Fibroblast of lung (primary cell): ENCODE measurements around the gene FANCG. TPM values are rescaled to one million over a fixed set of nuclear protein-coding genes. Genes with fewer than 3 reads are reported as not detected.

Experiments
- DNase-seq, 2 donors: peaks; one replicate each; pipeline versions ENCODE4 v3.0.0 to v3.0.0-alpha.2; 2010; ENCODE audit warnings: low read depth in 2 of 2
- H2AFZ ChIP-seq: 2 replicates; pipeline ENCODE4 v1.5.1; 2012; ENCODE audit warnings: low read length, control low read depth, inconsistent platforms
- H3K27ac ChIP-seq: 2 replicates; pipeline ENCODE4 v1.5.1; 2011; ENCODE audit warnings: low read length, control low read depth; ENCODE audit not compliant: insufficient read depth
- H3K27me3 ChIP-seq: 2 replicates; pipeline ENCODE4 v1.5.1; 2011; ENCODE audit warnings: mild to moderate bottlenecking, low read length; ENCODE audit not compliant: control insufficient read depth, insufficient read depth
- H3K36me3 ChIP-seq: 2 replicates; pipeline ENCODE4 v1.5.1; 2011; ENCODE audit warnings: low read length; ENCODE audit not compliant: control insufficient read depth, insufficient read depth
- H3K4me1 ChIP-seq: 2 replicates; pipeline ENCODE4 v1.5.1; 2011; ENCODE audit warnings: low read length; ENCODE audit not compliant: control insufficient read depth, insufficient read depth; ENCODE audit errors: extremely low read depth
- H3K4me2 ChIP-seq: 2 replicates; pipeline ENCODE4 v1.5.1; 2011; ENCODE audit warnings: low read length, control low read depth; ENCODE audit not compliant: insufficient read depth; ENCODE audit errors: extremely low read depth
- H3K4me3 ChIP-seq, 4 experiments: fragments of 200-600 bp in 1 of 4; sonication (generic) in 1 of 4; replicated peaks in 1 of 4; 2 replicates each; pipeline ENCODE4 v1.5.1; 2011 to 2016; ENCODE audit warnings: low read length in 4 of 4, low read depth in 3 of 4, mild to moderate bottlenecking in 3 of 4, control low read depth in 2 of 4, inconsistent platforms in 1 of 4, mixed read lengths in 1 of 4; ENCODE audit not compliant: insufficient read depth in 1 of 4; ENCODE audit errors: control extremely low read depth in 1 of 4
- H3K79me2 ChIP-seq: 2 replicates; pipeline ENCODE4 v1.5.1; 2012; ENCODE audit warnings: mild to moderate bottlenecking, low read length, inconsistent platforms; ENCODE audit not compliant: control insufficient read depth, insufficient read depth
- H3K9ac ChIP-seq: 2 replicates; pipeline ENCODE4 v1.5.1; 2011; ENCODE audit warnings: mild to moderate bottlenecking, low read length, control low read depth; ENCODE audit not compliant: insufficient read depth
- H3K9me3 ChIP-seq: 2 replicates; pipeline ENCODE4 v1.5.1; 2012; ENCODE audit warnings: low read depth, low read length; ENCODE audit not compliant: control insufficient read depth, insufficient read depth
- H4K20me1 ChIP-seq: 2 replicates; pipeline ENCODE4 v1.5.1; 2011; ENCODE audit warnings: low read length; ENCODE audit not compliant: control insufficient read depth, insufficient read depth; ENCODE audit errors: extremely low read depth
- CTCF ChIP-seq, 2 donors: IDR thresholded peaks in 1 of 2; conservative IDR thresholded peaks in 1 of 2; 1 replicate in 1 of 2; 2 replicates in 1 of 2; pipeline ENCODE4 v1.5.1; 2011 to 2012; ENCODE audit warnings: low read length in 2 of 2, control low read depth in 1 of 2, inconsistent platforms in 1 of 2, low read depth in 1 of 2, mild to moderate bottlenecking in 1 of 2
- EZH2 ChIP-seq: IDR thresholded peaks from 2 replicates; pipeline ENCODE4 v1.5.1; 2012; ENCODE audit warnings: low read length, control low read depth, mild to moderate bottlenecking; ENCODE audit errors: missing control alignments
- polyA plus RNA-seq, 2 donors: library from polyadenylated mRNA; depleted of rRNA in 1 of 2; stranded (reverse) in 1 of 2; unstranded in 1 of 2; fragments of >200 nt; gene quantifications; 2 replicates each; pipeline ENCODE4 v1.2.1, GENCODE V29; 2011 to 2012; ENCODE audit warnings: missing spikeins in 1 of 2
- total RNA-seq: library from RNA; depleted of rRNA; stranded (reverse); fragments of >200 nt; gene quantifications from 2 replicates; pipeline ENCODE4 v1.2.1, GENCODE V29; 2014

FANCG gene
- total and polyA plus RNA-seq, 2 donors (not counting 1 experiment from before 2014, with no cell fraction given): 6.6 to 12.2 TPM

- Histone ChIP-seq H3K4me3 (no peak overlapping the region), H3K27me3 (no peaks in the 10 kb centered on the region), H3K36me3 (peaks cover 6% of the 10 kb centered on the region), H3K4me1 (peaks cover 7% of the 10 kb centered on the region), H3K4me2 (no peak overlapping the region), H3K9me3 (no peaks in the 10 kb centered on the region), H2AFZ (no peak overlapping the region), H4K20me1 (peaks cover 8% of the 10 kb centered on the region), H3K27ac (no peak overlapping the region), H3K9ac (no peak overlapping the region), H3K79me2 (peaks cover 45% of the 10 kb centered on the region)
- DNase-seq: no peak
- no peak for TF ChIP-seq EZH2
These were observed 5.0 kb downstream of the FANCG start for GRCh38 chr9:35074791-35075190.

GRCh38 chr9:35074141-35074540 lies 5.6 kb downstream of the FANCG start:
- Histone ChIP-seq H3K9ac (no peak overlapping the region), H3K79me2 (peaks cover 50% of the 10 kb centered on the region), H3K4me1 (peaks cover 7% of the 10 kb centered on the region), H3K9me3 (no peaks in the 10 kb centered on the region), H3K36me3 (peaks cover 6% of the 10 kb centered on the region), H2AFZ (no peak overlapping the region), H3K27me3 (no peaks in the 10 kb centered on the region), H3K4me3 (no peak overlapping the region), H3K4me2 (no peak overlapping the region), H4K20me1 (peaks cover 11% of the 10 kb centered on the region), H3K27ac (no peak overlapping the region)
- no peak for TF ChIP-seq CTCF (conservative IDR thresholded peaks at IDR 0.05 in 1 of 2, IDR thresholded peaks at IDR 0.05 in 1 of 2; ENCODE audit: low read depth in 1 of 2, low read length in 2 of 2)
- no peak for TF ChIP-seq EZH2
- no peak for DNase-seq

- Histone ChIP-seq H2AFZ (no peak overlapping the region), H3K9me3 (no peaks in the 10 kb centered on the region), H3K4me3 (peak overlapping the region in 1 of 4 experiments; percentile 31), H3K36me3 (peaks cover 6% of the 10 kb centered on the region), H3K4me2 (peak overlapping the region; percentile 34), H3K27me3 (no peaks in the 10 kb centered on the region), H3K4me1 (peaks cover 2% of the 10 kb centered on the region), H3K79me2 (peaks cover 50% of the 10 kb centered on the region), H3K27ac (peak overlapping the region; percentile 99), H3K9ac (no peak overlapping the region), H4K20me1 (peaks cover 16% of the 10 kb centered on the region)
- peak in 1 of 2 donors; percentile 17 for DNase-seq
- TF ChIP-seq CTCF (conservative IDR thresholded peaks at IDR 0.05 in 1 of 2, IDR thresholded peaks at IDR 0.05 in 1 of 2; ENCODE audit: low read depth in 1 of 2, low read length in 2 of 2) (no peak), EZH2 (no peak)
These were observed 6.5 kb downstream of the FANCG start for GRCh38 chr9:35073279-35073612.
